ENCODE results near the gene INAVA.
"Not testable (repeated sequence)": the region's sequence is repeated elsewhere in the genome, so short reads cannot be mapped to it uniquely, and the experiment has no call there.

The INAVA gene

DNA sequence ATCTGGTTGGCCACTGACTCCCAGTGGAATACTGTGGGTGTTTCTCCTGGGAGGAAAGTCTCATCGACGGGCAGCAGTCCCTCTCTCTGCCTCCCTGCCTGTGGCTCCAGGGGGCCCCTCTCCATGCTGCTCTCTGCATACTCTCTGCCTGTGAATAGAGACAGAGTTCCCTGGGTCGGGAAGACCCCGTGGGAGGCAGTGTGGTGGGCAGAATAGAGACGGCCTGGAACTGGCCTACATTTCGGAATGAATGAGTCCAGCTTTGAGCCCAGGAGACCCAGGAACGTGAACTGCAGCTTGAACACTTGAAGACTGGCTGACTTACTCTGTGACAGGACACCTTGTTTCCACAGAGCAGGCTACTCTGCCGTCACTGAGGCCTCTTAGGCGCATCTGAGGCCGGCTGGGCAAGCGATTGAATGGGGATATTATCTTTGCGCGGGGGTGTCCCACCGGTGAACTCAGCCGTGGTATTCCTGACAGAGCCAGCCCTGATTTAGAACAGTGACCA lies 64.8 kb downstream of the INAVA start:
- no peak for DNase-seq (ENCODE audit: extremely low read depth, low read depth)

DNA sequence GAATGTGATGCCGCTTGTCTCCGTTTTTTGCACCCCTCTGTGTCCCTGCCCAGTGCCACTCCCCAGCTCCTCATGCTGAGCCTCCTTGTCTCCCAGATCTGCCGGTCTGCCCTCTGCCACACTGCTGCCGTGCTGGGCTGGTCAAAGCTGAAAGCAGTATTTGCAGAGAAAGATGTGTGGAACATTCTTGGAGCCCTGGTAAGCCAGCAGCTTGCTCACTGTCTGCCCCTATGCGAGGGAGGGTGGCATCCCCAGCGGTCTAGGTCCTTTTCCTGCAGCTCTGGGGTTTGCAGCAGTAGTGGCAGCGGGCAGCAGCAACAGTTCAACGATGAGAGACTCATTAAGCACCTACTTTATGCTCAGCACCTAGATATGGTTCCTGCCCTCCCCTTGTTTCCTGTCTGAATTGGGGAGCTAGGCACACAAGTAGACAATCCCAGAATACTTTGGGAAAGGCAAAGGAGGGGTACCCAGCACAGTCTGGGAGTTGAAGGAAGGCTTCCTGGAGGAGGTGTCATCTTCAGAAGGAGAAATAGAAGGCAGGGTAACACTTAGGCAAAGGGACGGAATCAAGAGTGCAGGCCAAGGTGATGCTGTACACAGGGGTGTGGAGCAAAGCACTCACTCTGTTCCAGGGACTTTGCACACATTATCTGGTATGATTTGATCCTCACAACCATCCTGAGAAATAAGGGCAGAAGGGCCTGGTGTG lies 65.7 kb downstream of the INAVA start:
- TF ChIP-seq, protein P1, sequence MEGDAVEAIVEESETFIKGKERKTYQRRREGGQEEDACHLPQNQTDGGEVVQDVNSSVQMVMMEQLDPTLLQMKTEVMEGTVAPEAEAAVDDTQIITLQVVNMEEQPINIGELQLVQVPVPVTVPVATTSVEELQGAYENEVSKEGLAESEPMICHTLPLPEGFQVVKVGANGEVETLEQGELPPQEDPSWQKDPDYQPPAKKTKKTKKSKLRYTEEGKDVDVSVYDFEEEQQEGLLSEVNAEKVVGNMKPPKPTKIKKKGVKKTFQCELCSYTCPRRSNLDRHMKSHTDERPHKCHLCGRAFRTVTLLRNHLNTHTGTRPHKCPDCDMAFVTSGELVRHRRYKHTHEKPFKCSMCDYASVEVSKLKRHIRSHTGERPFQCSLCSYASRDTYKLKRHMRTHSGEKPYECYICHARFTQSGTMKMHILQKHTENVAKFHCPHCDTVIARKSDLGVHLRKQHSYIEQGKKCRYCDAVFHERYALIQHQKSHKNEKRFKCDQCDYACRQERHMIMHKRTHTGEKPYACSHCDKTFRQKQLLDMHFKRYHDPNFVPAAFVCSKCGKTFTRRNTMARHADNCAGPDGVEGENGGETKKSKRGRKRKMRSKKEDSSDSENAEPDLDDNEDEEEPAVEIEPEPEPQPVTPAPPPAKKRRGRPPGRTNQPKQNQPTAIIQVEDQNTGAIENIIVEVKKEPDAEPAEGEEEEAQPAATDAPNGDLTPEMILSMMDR (IDR thresholded peaks at IDR 0.05; ENCODE audit: low read depth, low read length): no peak
- no peak for DNase-seq (ENCODE audit: extremely low read depth, low read depth)

More for the DNA sequence above, 64.8 kb downstream of the INAVA start:
- TF ChIP-seq, protein P1 (IDR thresholded peaks at IDR 0.05; ENCODE audit: low read depth, low read length): no peak

DNA sequence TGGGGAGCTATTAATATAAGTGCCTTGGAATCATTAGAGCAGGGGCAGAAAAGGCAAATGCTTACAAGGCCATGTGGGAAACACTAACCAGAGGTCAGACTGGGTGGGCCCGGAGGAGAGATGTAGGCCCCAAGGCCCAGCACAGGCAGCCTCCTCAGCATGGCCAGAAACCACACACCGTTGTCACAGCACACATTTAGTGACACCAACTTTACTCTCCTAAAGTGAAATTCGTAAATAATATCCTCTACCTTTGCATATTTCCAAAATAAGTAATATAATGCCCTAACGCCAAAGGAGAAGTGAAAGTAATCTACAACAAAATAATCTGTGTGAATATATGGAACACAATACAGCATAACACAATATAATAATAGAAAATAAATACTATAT lies 66.2 kb downstream of the INAVA start:
- TF ChIP-seq, protein P1 (IDR thresholded peaks at IDR 0.05; ENCODE audit: low read depth, low read length): no peak
- no peak for DNase-seq (ENCODE audit: extremely low read depth, low read depth)

DNA sequence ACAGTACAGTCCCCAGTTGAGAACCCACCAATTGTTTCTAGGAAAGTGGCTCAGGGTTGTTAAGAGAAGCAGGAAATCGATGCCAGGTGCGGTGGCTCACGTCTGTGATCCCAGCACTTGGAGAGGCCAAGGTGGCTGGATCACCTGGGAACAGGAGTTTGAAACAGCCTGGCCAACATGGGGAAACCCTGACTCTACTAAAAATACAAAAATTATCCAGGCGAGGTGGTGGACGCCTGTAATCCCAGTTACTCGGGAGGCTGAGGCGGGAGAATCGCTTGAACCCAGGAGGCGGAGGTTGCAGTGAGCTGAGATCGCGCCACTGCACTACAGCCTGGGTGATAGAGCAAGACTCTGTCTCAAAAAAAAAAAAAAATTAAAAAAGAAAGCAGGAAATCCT lies 67.5 kb downstream of the INAVA start:
- DNase-seq (ENCODE audit: extremely low read depth, low read depth): not testable (repeated sequence)

GRCh38 chr1:200962631-200963030 lies 67.9 kb downstream of the INAVA start:
- no peak for DNase-seq (ENCODE audit: extremely low read depth, low read depth)
- TF ChIP-seq, protein P1 (IDR thresholded peaks at IDR 0.05; ENCODE audit: low read depth, low read length): no peak

DNA sequence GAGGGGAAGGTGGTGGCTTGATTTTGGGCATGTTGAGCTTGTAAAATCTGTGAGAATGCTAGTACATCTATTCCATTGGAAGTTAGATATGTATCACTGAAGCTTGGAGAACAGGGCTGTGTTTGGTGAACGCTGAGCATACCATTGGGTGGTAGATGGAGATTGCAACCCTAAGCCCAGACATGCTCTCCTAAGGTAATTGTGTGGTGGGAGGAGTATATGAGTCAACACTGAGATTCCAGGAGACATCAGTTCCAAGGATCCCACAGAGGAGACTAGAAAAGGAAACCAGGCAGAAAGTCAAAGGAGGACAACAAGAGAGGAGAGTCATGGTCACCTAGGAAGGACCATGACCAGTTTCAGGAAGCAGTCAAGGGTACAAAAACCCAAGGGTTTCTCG lies 68.4 kb downstream of the INAVA start:
- TF ChIP-seq, protein P1 (IDR thresholded peaks at IDR 0.05; ENCODE audit: low read depth, low read length): no peak

DNA sequence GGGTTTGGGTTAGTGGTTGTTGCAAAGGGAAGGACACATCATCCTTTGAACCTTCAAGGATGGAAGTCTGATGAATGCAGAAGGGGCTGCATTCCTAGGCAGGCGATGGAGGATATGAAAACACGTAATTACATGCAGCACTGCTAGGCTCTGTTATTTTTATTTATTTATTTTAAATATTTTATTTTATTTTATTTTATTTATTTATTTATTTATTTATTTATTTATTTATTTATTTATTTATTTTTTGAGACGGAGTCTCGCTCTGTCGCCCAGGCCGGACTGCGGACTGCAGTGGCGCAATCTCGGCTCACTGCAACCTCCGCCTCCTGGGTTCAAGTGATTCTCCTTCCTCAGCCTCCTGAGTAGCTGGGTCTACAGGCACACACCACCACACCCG lies 69.2 kb downstream of the INAVA start:
- DNase-seq (ENCODE audit: extremely low read depth, low read depth): not testable (repeated sequence)

More for the DNA sequence above, 68.4 kb downstream of the INAVA start:
- DNase-seq (ENCODE audit: extremely low read depth, low read depth): no peak
